ENCODE results near the gene PLA2G4B. TPM values are rescaled to one million over a fixed set of nuclear protein-coding genes. Genes with fewer than 3 reads are reported as not detected.

PLA2G4B gene
- total RNA-seq, 1 donor from 2014 or later = 2.9 TPM

GRCh38 chr15:41876007-41876406, 37.4 kb downstream of the PLA2G4B start:
- TF ChIP-seq CTCF (IDR thresholded peaks at IDR 0.05; ENCODE audit: unreplicated experiment) = no peak
- peak overlapping the region; percentile 24 for H3K27ac Mint-ChIP-seq (ENCODE audit: unreplicated experiment)
- H3K4me1 Mint-ChIP-seq (ENCODE audit: unreplicated experiment) = no peaks in the 10 kb centered on the region
- H3K4me3 Mint-ChIP-seq (ENCODE audit: unreplicated experiment) = no peak overlapping the region
- peaks cover 12% of the 10 kb centered on the region for H3K27me3 Mint-ChIP-seq (ENCODE audit: unreplicated experiment)
- no peaks in the 10 kb centered on the region for H3K9me3 Mint-ChIP-seq (ENCODE audit: unreplicated experiment)
- H3K36me3 Mint-ChIP-seq (ENCODE audit: low read depth, unreplicated experiment) = peaks cover 18% of the 10 kb centered on the region
- DNase-seq (ENCODE audit: low spot score) = no peak

- peaks cover 23% of the 10 kb centered on the region for H3K36me3 Mint-ChIP-seq (ENCODE audit: low read depth, unreplicated experiment)
- no peak overlapping the region for H3K27ac Mint-ChIP-seq (ENCODE audit: unreplicated experiment)
- H3K4me1 Mint-ChIP-seq (ENCODE audit: unreplicated experiment) = no peaks in the 10 kb centered on the region
- TF ChIP-seq CTCF (IDR thresholded peaks at IDR 0.05; ENCODE audit: unreplicated experiment) = no peak
- no peak for DNase-seq (ENCODE audit: low spot score)
- peaks cover 16% of the 10 kb centered on the region for H3K27me3 Mint-ChIP-seq (ENCODE audit: unreplicated experiment)
- H3K4me3 Mint-ChIP-seq (ENCODE audit: unreplicated experiment) = no peak overlapping the region
- H3K9me3 Mint-ChIP-seq (ENCODE audit: unreplicated experiment) = no peaks in the 10 kb centered on the region
Observed at GRCh38 chr15:41876689-41877088, 38.0 kb downstream of the PLA2G4B start.

GRCh38 chr15:41877631-41878354, 39.1 kb downstream of the PLA2G4B start:
- no peak overlapping the region for H3K27ac Mint-ChIP-seq (ENCODE audit: unreplicated experiment)
- H3K4me1 Mint-ChIP-seq (ENCODE audit: unreplicated experiment) = peaks cover 3% of the 10 kb centered on the region
- DNase-seq (ENCODE audit: low spot score) = no peak
- no peaks in the 10 kb centered on the region for H3K9me3 Mint-ChIP-seq (ENCODE audit: unreplicated experiment)
- no peak for TF ChIP-seq CTCF (IDR thresholded peaks at IDR 0.05; ENCODE audit: unreplicated experiment)
- H3K27me3 Mint-ChIP-seq (ENCODE audit: unreplicated experiment) = peaks cover 19% of the 10 kb centered on the region
- peaks cover 18% of the 10 kb centered on the region for H3K36me3 Mint-ChIP-seq (ENCODE audit: low read depth, unreplicated experiment)
- H3K4me3 Mint-ChIP-seq (ENCODE audit: unreplicated experiment) = peak overlapping the region; percentile 16

- peak overlapping the region; percentile 16 for H3K4me3 Mint-ChIP-seq (ENCODE audit: unreplicated experiment)
- peaks cover 3% of the 10 kb centered on the region for H3K4me1 Mint-ChIP-seq (ENCODE audit: unreplicated experiment)
- no peak for DNase-seq (ENCODE audit: low spot score)
- H3K9me3 Mint-ChIP-seq (ENCODE audit: unreplicated experiment) = no peaks in the 10 kb centered on the region
- H3K36me3 Mint-ChIP-seq (ENCODE audit: low read depth, unreplicated experiment) = peaks cover 15% of the 10 kb centered on the region
- H3K27ac Mint-ChIP-seq (ENCODE audit: unreplicated experiment) = no peak overlapping the region
- no peak for TF ChIP-seq CTCF (IDR thresholded peaks at IDR 0.05; ENCODE audit: unreplicated experiment)
- peaks cover 20% of the 10 kb centered on the region for H3K27me3 Mint-ChIP-seq (ENCODE audit: unreplicated experiment)
Observed at GRCh38 chr15:41878355-41878699, 39.7 kb downstream of the PLA2G4B start.

- no peak overlapping the region for H3K27ac Mint-ChIP-seq (ENCODE audit: unreplicated experiment)
- peaks cover 12% of the 10 kb centered on the region for H3K36me3 Mint-ChIP-seq (ENCODE audit: low read depth, unreplicated experiment)
- H3K4me1 Mint-ChIP-seq (ENCODE audit: unreplicated experiment) = peaks cover 3% of the 10 kb centered on the region
- no peak for TF ChIP-seq CTCF (IDR thresholded peaks at IDR 0.05; ENCODE audit: unreplicated experiment)
- peak overlapping the region; percentile 73 for H3K4me3 Mint-ChIP-seq (ENCODE audit: unreplicated experiment)
- DNase-seq (ENCODE audit: low spot score) = no peak
- peaks cover 24% of the 10 kb centered on the region for H3K27me3 Mint-ChIP-seq (ENCODE audit: unreplicated experiment)
- no peaks in the 10 kb centered on the region for H3K9me3 Mint-ChIP-seq (ENCODE audit: unreplicated experiment)
Observed at GRCh38 chr15:41879321-41879845, 40.7 kb downstream of the PLA2G4B start.

Measured in endothelial cell (in vitro differentiated cells).